Mononuclear cell (primary cell): Measurements from ENCODE around the gene VTI1A. TPM values are rescaled to one million over a fixed set of nuclear protein-coding genes. Genes with fewer than 3 reads are reported as not detected.

Experiments used
- H3K27me3 ChIP-seq: 2 replicates; pipeline ENCODE4 v1.6.0; 2011; ENCODE audit warnings: low read length, control low read depth; ENCODE audit not compliant: insufficient read depth
- H3K4me1 ChIP-seq: 2 replicates; pipeline ENCODE4 v1.5.1; 2011; ENCODE audit warnings: mild to moderate bottlenecking, low read length, control low read depth; ENCODE audit not compliant: insufficient read depth
- H3K4me3 ChIP-seq: 2 replicates; pipeline ENCODE4 v1.5.1; 2011; ENCODE audit warnings: mild to moderate bottlenecking, low read length, moderate library complexity
- H3K9me3 ChIP-seq: 2 replicates; pipeline ENCODE4 v1.5.1; 2011; ENCODE audit warnings: low read depth, mild to moderate bottlenecking, control low read depth, low read length
- total RNA-seq: library from RNA; depleted of rRNA; stranded (reverse); fragments of >200 nt; gene quantifications from one replicate; pipeline ENCODE4 v1.2.3, GENCODE V29; 2012

Gene VTI1A
- total RNA-seq, 1 donor, result 65.4 TPM

DNA sequence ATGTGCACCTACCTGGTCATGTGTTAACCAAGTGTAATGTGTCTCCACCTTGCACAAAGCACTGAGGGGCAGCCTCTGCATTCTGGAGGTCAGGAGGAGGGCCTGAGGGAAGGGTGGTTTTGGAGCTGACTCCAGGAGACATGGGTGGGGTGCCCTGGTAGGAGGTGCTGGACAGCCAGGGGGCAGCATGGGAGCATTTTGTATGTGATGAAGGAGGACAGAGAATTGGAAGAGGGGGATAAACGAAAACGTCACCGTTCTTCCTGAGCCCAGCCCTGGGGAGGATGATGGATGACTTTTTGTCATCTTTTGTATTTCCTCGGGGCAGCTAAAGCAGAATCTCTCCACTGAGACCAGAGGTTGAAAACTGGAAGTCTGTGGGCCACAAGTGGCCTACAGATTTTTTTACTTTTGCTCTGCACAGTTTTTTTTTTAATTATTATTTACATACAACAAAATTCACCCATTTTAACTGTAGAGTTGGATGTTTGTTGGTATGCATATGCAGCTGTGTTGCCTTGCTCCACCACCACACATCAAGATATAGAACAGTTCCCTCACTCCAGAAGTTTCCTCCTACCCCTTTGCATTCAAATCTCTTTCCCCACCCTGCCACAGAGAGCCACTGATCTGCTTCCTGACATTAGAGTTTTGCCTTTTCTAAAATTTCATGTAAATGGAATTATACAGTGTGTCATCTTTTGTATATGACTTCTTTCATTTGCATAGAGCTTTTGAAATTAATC, 242.5 kb downstream of the VTI1A start:
- no peaks in the 10 kb centered on the region for H3K4me1 ChIP-seq
- no peaks in the 10 kb centered on the region for H3K27me3 ChIP-seq
- H3K4me3 ChIP-seq, result no peak overlapping the region
- no peaks in the 10 kb centered on the region for H3K9me3 ChIP-seq

DNA sequence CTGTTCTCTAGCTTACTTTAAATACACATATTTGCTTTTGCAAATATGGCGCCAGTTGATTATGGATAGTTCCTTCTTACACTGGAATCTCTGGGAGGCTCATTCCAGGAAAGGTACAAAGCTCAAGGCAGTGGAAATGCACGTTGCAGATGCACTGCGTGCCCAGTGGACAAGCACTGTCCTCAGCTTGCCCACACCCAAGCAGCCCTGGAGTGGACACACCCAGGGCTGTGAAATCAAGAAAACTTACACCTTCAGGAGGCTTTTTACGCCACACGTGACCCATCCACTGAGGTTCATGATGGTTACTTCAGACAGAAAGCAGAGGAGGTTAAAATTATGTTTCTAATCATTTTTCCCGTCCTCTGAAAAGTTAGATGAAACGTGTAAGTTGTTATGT, 248.5 kb downstream of the VTI1A start:
- Histone ChIP-seq H3K27me3 (no peaks in the 10 kb centered on the region), H3K4me3 (no peak overlapping the region), H3K4me1 (no peaks in the 10 kb centered on the region), H3K9me3 (no peaks in the 10 kb centered on the region)

DNA sequence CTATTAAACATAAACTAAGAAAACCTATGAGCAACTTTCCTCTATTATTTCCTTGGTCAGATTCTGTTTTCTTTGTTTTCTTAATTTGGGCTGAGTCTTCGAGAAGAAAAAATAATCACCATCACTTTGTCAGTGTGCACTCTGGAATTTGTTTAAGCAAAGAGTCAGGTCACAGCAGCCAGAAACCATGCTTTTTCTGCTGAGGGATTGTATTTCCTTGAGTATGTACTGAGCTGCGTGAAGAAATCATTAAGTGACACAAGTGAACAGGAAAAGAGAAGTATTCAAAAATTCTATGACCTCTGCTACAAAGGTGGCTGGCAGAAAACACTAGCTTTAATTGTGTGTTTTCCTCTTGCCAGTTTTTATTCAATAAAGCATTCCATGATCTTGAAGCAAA, 249.6 kb downstream of the VTI1A start:
- H3K27me3 ChIP-seq, result no peaks in the 10 kb centered on the region
- H3K9me3 ChIP-seq, result no peaks in the 10 kb centered on the region
- no peak overlapping the region for H3K4me3 ChIP-seq
- no peaks in the 10 kb centered on the region for H3K4me1 ChIP-seq

DNA sequence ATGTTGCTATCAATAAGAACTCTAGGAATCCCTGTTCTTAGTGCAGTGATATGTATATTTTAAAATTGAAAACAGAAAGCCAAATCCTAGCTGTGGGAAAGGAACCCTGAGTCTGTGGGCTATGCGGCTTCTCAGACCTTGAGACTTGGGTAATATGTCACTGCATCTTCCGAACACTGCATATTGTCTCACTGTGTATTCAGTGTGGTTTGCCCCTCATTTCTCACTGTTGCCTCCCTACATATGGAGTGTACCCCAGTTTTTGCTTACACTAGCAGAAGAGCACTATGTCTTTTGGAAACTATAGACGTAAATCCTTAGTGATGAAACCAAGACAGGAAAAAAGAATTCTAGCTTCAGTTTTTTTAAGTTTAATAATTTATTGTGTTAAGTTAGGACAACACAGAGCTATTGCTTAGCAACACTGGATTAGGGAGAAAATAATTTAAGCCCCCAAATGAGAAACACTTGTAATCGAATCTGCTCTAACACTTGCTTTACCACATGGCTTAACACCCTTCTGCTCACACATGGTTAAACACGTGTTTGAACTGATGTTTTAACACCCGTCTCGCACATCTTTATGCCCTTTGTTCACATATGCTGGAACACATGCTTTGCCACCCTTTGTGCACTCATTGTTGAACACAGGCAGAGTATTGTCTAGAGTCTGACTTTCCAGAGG, 251.3 kb downstream of the VTI1A start:
- no peaks in the 10 kb centered on the region for H3K9me3 ChIP-seq
- no peaks in the 10 kb centered on the region for H3K4me1 ChIP-seq
- H3K27me3 ChIP-seq, result no peaks in the 10 kb centered on the region
- H3K4me3 ChIP-seq, result no peak overlapping the region

DNA sequence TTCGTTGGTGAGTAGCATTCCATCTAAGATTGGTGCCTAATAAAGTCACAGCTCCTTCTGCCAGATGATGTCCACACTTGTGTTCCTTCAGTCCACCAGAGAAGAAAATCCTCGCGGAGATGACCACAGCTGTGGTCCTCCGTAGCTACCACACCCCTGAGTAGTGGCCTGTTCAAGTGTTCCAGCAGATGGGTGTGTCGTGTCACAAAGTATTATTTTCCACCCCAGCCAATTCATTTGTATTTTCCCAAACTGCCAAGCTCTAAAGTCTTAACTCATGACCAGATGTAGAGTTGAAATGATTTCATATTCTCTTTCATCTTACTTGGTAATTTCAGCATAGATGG, 251.8 kb downstream of the VTI1A start:
- no peaks in the 10 kb centered on the region for H3K9me3 ChIP-seq
- no peaks in the 10 kb centered on the region for H3K27me3 ChIP-seq
- H3K4me1 ChIP-seq, result no peaks in the 10 kb centered on the region
- no peak overlapping the region for H3K4me3 ChIP-seq

DNA sequence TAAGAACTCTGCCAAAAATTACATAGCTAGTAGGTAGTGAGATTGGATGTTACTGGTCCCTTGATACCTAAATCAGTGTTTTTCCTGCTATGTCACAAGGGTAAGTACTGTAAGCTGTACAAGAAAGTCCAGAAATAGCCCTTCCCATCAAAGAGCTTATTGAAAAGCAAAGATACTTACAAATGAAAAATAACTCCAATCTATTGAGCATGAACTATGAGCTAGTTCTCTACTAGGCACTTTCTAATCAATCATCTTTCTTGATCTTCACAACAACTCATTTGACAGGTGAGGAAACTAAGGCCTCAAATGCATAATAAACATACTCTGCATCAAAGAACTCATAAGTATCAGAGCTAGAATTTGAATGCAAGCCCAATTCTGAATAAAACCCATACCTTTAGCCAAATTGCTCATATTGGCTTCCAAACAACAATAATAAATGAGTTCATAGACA, 253.2 kb downstream of the VTI1A start:
- Histone ChIP-seq H3K4me3 (no peak overlapping the region), H3K27me3 (no peaks in the 10 kb centered on the region), H3K4me1 (no peaks in the 10 kb centered on the region), H3K9me3 (no peaks in the 10 kb centered on the region)

DNA sequence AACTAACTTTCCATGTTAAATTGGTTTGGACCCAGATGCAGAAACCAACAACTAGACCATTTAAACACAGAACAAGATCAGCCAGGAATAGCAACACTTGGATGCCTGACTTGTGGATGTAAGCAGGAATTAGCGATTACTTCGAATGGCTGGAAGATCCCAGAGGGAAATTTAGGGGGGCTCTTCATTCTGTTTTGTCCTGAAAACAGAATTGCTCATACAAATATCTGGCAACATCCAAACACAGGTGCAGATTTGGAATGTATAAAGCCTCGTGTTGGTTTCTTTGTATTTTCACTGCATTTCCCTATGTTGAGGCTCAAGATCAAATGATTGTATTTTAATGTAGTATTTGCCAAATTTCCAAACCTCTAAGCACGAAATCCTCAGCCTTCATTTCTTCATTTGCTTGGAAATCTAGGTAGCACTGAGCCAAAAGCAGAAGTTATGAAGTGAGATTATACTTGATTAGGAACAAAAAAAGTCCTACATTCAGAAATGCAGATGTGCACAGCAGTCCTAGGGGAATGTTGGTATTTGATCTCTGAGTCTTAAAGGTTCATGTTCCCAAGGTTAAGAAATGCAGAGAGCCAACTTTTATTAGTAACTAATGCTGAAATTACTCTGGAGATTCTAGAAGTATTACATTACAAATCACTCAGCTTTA, 254.3 kb downstream of the VTI1A start:
- H3K9me3 ChIP-seq, result no peaks in the 10 kb centered on the region
- no peaks in the 10 kb centered on the region for H3K27me3 ChIP-seq
- no peaks in the 10 kb centered on the region for H3K4me1 ChIP-seq
- H3K4me3 ChIP-seq, result no peak overlapping the region

DNA sequence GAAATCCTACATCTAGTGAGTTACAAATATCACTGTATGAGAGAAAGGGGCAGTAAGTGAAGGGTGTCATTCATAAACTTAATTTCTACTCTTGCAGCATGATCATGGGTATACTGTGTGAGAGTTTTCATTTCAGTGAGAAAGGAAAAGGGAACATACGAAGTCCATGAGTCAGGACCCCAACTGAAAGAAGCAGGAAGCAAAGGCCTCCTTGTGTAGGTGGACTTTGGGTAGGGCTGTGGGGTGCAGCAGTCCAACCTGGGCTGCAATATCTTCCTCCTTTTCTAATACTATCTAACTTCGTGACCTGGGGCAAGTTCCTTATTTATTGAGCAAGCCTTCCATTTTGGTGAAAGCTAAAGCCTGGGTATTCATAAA, 254.9 kb downstream of the VTI1A start:
- Histone ChIP-seq H3K9me3 (no peaks in the 10 kb centered on the region), H3K4me1 (no peaks in the 10 kb centered on the region), H3K27me3 (no peaks in the 10 kb centered on the region), H3K4me3 (no peak overlapping the region)

DNA sequence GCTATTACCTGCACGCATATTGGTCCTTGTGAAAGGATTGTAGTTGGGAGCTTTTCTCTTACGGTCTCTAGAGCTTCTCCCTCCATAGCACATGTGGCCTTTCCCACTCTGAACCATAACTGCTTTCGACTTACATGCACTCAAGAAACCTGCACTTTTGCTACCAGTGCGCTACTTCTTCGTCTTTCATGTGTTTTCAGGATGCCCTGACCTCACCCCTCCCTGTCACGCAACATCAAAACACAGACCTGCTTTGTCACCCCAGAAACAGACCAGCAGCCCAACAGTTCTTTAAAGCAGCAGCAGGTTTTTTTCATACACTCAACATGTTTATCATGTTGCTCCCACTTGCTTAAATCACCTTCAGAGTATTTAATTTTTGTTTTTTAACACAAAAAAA, 259.6 kb downstream of the VTI1A start:
- H3K27me3 ChIP-seq, result no peaks in the 10 kb centered on the region
- H3K9me3 ChIP-seq, result no peaks in the 10 kb centered on the region
- H3K4me1 ChIP-seq, result no peaks in the 10 kb centered on the region
- no peak overlapping the region for H3K4me3 ChIP-seq

DNA sequence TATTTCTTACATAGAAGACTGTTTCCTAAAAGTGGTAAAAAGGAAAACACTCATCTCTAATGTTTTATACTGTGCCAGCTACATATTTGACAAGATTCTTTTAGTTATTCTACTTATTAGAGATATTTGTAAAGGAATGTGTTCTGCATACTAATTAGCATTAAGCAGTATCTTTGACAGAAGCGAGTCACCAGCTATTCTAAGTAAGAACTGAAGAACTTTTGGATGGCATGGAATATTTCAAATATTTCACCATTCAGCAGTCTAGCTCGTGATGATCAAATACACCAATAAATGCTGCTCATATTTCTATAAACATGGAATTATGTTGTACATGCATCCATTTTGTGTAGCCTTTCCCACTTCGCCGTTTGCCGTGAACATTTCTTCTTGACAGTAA, 261.4 kb downstream of the VTI1A start:
- Histone ChIP-seq H3K27me3 (no peaks in the 10 kb centered on the region), H3K4me3 (no peak overlapping the region), H3K4me1 (no peaks in the 10 kb centered on the region), H3K9me3 (no peaks in the 10 kb centered on the region)

DNA sequence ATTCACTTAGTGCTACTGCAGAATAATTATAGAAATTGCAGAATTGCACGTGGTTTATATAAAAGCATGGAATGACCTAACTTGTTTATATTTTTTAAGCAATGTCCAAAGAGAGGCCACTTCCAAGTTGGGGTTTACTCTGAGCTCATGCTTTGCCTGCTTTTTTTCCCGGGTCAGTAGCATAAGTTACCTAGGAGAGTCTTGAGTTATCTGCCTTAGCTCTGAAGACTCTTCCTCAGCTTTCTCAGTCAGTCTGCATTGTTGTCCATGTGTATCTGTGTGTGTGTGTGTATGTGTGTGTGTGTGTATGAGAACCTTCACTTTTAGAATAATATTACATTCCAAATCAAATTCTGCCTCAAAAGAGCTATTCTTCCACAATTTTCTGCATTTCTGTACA, 263.5 kb downstream of the VTI1A start:
- Histone ChIP-seq H3K27me3 (no peaks in the 10 kb centered on the region), H3K4me1 (no peaks in the 10 kb centered on the region), H3K9me3 (no peaks in the 10 kb centered on the region), H3K4me3 (no peak overlapping the region)

DNA sequence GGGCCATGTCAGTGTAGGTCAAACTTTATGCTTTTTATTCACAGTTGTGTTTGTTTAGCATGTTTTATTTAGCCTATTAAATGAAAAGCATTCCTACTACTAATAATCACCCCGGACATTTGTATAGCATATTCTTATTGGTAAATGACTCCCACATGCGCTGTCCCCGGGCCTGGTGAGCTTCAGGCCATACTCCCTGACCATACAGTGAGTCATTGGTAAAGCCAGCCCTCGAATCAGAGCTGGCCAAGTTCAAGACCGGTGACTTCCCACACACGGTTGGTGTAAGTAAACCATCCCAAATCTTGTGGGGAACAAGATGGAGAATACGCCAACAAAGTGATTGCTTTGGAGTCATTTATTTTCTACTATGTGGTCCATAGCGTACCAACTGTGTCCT, 264.4 kb downstream of the VTI1A start:
- Histone ChIP-seq H3K27me3 (no peaks in the 10 kb centered on the region), H3K4me1 (no peaks in the 10 kb centered on the region), H3K4me3 (no peak overlapping the region), H3K9me3 (no peaks in the 10 kb centered on the region)

DNA sequence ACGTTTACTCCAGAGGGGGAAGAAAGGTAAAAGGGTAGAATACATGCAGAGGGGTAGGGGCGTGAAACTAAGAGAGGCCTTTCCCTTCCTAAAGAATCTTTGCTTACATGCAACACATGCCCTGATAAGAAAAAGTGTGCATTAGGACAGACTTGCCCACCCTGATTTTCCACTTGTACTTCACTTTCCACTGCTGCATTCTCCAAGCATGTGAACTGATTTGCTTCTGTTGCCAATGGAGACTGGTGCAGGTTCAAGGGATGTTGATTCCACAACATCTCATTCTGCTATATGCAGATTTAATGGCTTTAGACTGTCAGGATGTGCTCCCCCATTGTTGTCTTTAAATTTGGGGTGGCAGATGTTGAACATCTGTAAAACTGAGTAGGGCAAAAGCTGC, 265.5 kb downstream of the VTI1A start:
- H3K4me3 ChIP-seq, result no peak overlapping the region
- no peaks in the 10 kb centered on the region for H3K4me1 ChIP-seq
- H3K9me3 ChIP-seq, result no peaks in the 10 kb centered on the region
- no peaks in the 10 kb centered on the region for H3K27me3 ChIP-seq

DNA sequence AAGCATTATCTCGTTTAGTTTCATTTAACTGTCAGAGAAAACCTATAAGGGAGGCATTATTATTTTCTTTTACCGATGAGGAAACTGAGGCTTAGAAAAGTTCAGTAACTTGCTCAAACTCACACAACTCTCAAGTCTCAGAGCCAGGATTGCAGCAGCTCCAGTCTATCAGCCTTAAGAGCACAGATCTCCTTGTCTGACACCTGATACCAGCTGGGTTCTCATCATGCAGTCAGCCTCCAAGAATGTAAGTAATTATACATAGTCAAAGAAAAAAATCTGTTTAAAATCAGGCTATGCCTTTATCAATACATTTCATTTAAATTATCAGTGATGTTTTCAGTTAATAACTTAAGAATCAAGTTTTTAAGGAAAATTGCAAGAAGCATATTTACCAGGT, 266.4 kb downstream of the VTI1A start:
- Histone ChIP-seq H3K4me3 (no peak overlapping the region), H3K9me3 (no peaks in the 10 kb centered on the region), H3K4me1 (no peaks in the 10 kb centered on the region), H3K27me3 (no peaks in the 10 kb centered on the region)

DNA sequence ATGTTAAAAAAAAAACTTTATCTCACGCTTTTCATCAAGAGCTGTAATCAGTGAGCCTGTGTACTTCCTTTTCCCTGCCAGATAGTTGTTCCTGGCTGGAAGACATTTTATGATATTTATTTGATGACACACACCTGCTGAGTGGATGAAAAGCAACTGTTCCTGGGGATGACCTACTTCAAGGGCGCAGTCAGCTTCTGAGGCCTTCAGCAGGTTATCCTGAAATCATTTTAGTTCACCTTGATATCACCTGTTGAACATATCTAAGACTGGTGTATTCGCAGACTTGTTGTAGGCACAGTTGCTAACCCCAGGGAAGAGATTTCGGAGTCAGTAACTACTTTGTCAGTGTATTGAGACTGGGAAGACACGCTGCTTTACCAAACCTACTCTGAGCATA, 268.6 kb downstream of the VTI1A start:
- no peak overlapping the region for H3K4me3 ChIP-seq
- no peaks in the 10 kb centered on the region for H3K27me3 ChIP-seq
- no peaks in the 10 kb centered on the region for H3K4me1 ChIP-seq
- no peaks in the 10 kb centered on the region for H3K9me3 ChIP-seq

DNA sequence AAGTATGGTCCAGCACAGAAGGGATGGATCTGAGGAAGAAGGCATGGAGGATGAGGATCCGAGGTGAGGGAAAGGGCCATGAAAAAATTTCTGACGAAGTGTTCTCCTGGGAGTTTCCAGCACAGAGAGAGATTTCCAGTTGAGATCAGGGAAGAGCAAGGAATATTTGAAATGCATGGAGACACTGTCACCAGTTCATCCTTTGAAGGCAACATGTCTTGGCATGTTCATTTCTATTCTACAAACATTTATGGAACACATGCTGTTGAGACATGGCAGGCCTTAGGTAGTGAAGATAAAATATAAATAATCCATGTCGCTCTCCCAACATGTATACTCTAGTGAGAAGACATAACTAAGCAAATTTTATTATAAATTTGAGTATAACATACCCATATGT, 269.1 kb downstream of the VTI1A start:
- no peak overlapping the region for H3K4me3 ChIP-seq
- H3K27me3 ChIP-seq, result no peaks in the 10 kb centered on the region
- H3K4me1 ChIP-seq, result no peaks in the 10 kb centered on the region
- H3K9me3 ChIP-seq, result no peaks in the 10 kb centered on the region
